HCT116 (cell line): ENCODE data around the gene ERMP1. TPM values are rescaled to one million over a fixed set of nuclear protein-coding genes. Genes with fewer than 3 reads are reported as not detected.

Experiments used
- ATAC-seq: fragments of 200-7000 bp; cut with Tn5 transposase; 2 replicates; pipeline ENCODE4 v1.9.1; 2020; ENCODE audit warnings: mild to moderate bottlenecking, moderate library complexity
- BruUV-seq: library from RNA; stranded (reverse); fragments of 400-500 nt; replicated peaks from 2 replicates; lab custom pipeline; 2021; lab: Mats Ljungman, UMichigan
- CTCF ChIA-PET: fragments of 300-600 bp; sonication (Branson Sonifier 250); formaldehyde crosslinking; loops from one replicate; lab custom pipeline; 2021; ENCODE audit warnings: antibody characterized with exemption; lab: Charles Lee
- POLR2A ChIA-PET: fragments of 300-600, 350-600 bp; sonication (Branson Sonifier 250); formaldehyde crosslinking; loops from one replicate; lab custom pipeline; 2021; ENCODE audit warnings: antibody characterized with exemption; lab: Charles Lee
- RAD21 ChIA-PET, 2 experiments: fragments of 300-600 bp; sonication (Branson Sonifier 250); formaldehyde crosslinking; loops; one replicate each; lab custom pipeline; 2023; ENCODE audit warnings: low total read pairs in 2 of 2; ENCODE audit not compliant: uncharacterized antibody in 2 of 2, unreplicated experiment in 2 of 2, low non-redundant PET in 1 of 2; lab: Charles Lee
- DNase-seq: peaks from one replicate; pipeline ENCODE4 v3.0.0-alpha.2; 2010; ENCODE audit warnings: low read depth, low spot score
- H2AFZ ChIP-seq: fragments of 200-600 bp; shearing (Covaris generic), sonication (generic); 2 replicates; pipeline ENCODE4 v1.6.1; 2017; ENCODE audit warnings: low read depth, mixed run types, mixed read lengths, antibody characterized with exemption, low read length; ENCODE audit not compliant: poor library complexity, severe bottlenecking
- H3K27ac ChIP-seq: 2 replicates; pipeline ENCODE4 v1.5.1; 2012; ENCODE audit warnings: low read depth, low read length
- H3K27me3 ChIP-seq: fragments of 200-600 bp; sonication (generic); 2 replicates; pipeline ENCODE4 v1.6.1; 2016; ENCODE audit warnings: mixed run types, low read length, mixed read lengths; ENCODE audit not compliant: insufficient read depth
- H3K36me3 ChIP-seq, 2 experiments: fragments of 200-500 bp in 1 of 2; fragments of 200-600 bp in 1 of 2; sonication (Bioruptor generic) in 1 of 2; sonication (generic) in 1 of 2; 2 replicates each; pipeline versions ENCODE4 v1.5.1 to v1.6.1; 2014 to 2016; ENCODE audit warnings: low read length in 2 of 2, inconsistent platforms in 1 of 2, mixed read lengths in 1 of 2, mixed run types in 1 of 2; ENCODE audit not compliant: insufficient read depth in 2 of 2, control insufficient read depth in 1 of 2
- H3K4me1 ChIP-seq, 2 experiments: fragments of 200-600 bp in 1 of 2; sonication (generic) in 1 of 2; 2 replicates each; pipeline versions ENCODE4 v1.5.1 to v1.6.1; 2012 to 2017; ENCODE audit warnings: low read length in 2 of 2, inconsistent platforms in 1 of 2, mild to moderate bottlenecking in 1 of 2, mixed read lengths in 1 of 2, mixed run types in 1 of 2, moderate library complexity in 1 of 2; ENCODE audit not compliant: insufficient read depth in 2 of 2, control insufficient read depth in 1 of 2
- H3K4me2 ChIP-seq: fragments of 200-600 bp; sonication (generic); 2 replicates; pipeline ENCODE4 v1.6.1; 2017; ENCODE audit warnings: mixed run types, low read length, mixed read lengths
- H3K4me3 ChIP-seq, 2 experiments: fragments of 200-600 bp in 1 of 2; sonication (generic) in 1 of 2; replicated peaks in 1 of 2; 2 replicates each; pipeline ENCODE4 v1.5.1; 2011 to 2016; ENCODE audit warnings: low read length in 2 of 2, control low read depth in 1 of 2, low read depth in 1 of 2, mild to moderate bottlenecking in 1 of 2, mixed read lengths in 1 of 2, mixed run types in 1 of 2
- H3K79me2 ChIP-seq: fragments of 200-600 bp; sonication (generic); 2 replicates; pipeline ENCODE4 v1.6.1; 2017; ENCODE audit warnings: mild to moderate bottlenecking, mixed run types, low read length, moderate library complexity, mixed read lengths; ENCODE audit not compliant: insufficient read depth
- H3K9ac ChIP-seq: fragments of 200-600 bp; sonication (generic); 2 replicates; pipeline ENCODE4 v1.6.1; 2016; ENCODE audit warnings: low read length, mixed read lengths
- H3K9me2 ChIP-seq: fragments of 200-600 bp; sonication (generic), shearing (Covaris generic); 2 replicates; pipeline ENCODE4 v1.6.1; 2017; ENCODE audit warnings: mixed run types, mild to moderate bottlenecking, moderate library complexity; ENCODE audit not compliant: insufficient read depth
- H3K9me3 ChIP-seq, 2 experiments: fragments of 200-500 bp in 1 of 2; fragments of 200-600 bp in 1 of 2; sonication (Bioruptor generic) in 1 of 2; sonication (generic) in 1 of 2; 2 replicates each; pipeline ENCODE4 v1.6.1; 2014 to 2017; ENCODE audit warnings: low read length in 2 of 2, mixed read lengths in 2 of 2, inconsistent platforms in 1 of 2, low read depth in 1 of 2, mild to moderate bottlenecking in 1 of 2, mixed run types in 1 of 2, moderate library complexity in 1 of 2; ENCODE audit not compliant: control insufficient read depth in 1 of 2, insufficient read depth in 1 of 2
- H4K20me1 ChIP-seq: fragments of 200-600 bp; sonication (generic), shearing (Covaris generic); 2 replicates; pipeline ENCODE4 v1.6.1; 2017; ENCODE audit warnings: mixed run types, mild to moderate bottlenecking, moderate library complexity; ENCODE audit not compliant: insufficient read depth
- CBX3 ChIP-seq: IDR thresholded peaks from 2 replicates; pipeline ENCODE4 v1.6.1; 2012; ENCODE audit warnings: low read depth
- EGR1 ChIP-seq: IDR thresholded peaks from 2 replicates; pipeline ENCODE4 v1.6.1; 2012; ENCODE audit warnings: low read depth
- ELF1 ChIP-seq: IDR thresholded peaks from 2 replicates; pipeline ENCODE4 v1.6.1; 2012; ENCODE audit warnings: low read depth, borderline replicate concordance
- EZH2 ChIP-seq: fragments of 200-600 bp; sonication (generic); IDR thresholded peaks from 2 replicates; pipeline ENCODE4 v1.6.1; 2017; ENCODE audit warnings: antibody characterized with exemption, mixed run types
- FOSL1 ChIP-seq: IDR thresholded peaks from 2 replicates; pipeline ENCODE4 v1.6.1; 2012; ENCODE audit warnings: low read depth
- POLR2A ChIP-seq: IDR thresholded peaks from 2 replicates; pipeline ENCODE4 v1.7.0; 2011; ENCODE audit warnings: borderline replicate concordance; ENCODE audit not compliant: insufficient read depth, insufficient read length; ENCODE audit errors: extremely low read depth
- POLR2AphosphoS5 ChIP-seq: IDR thresholded peaks from 2 replicates; pipeline ENCODE4 v1.6.1; 2011; ENCODE audit warnings: mild to moderate bottlenecking, low read depth, low read length, moderate library complexity
- SRF ChIP-seq: IDR thresholded peaks from 2 replicates; pipeline ENCODE4 v1.6.1; 2012; ENCODE audit warnings: low read depth
- YY1 ChIP-seq: IDR thresholded peaks from 2 replicates; pipeline ENCODE4 v1.6.1; 2011; ENCODE audit warnings: low read length, low read depth, moderate library complexity, mild to moderate bottlenecking; ENCODE audit not compliant: insufficient replicate concordance; ENCODE audit errors: extremely low read depth
- intact Hi-C: fragments of 100-400 bp; cut with micrococcal nuclease; formaldehyde crosslinking; loops from 2 replicates; pipeline ENCODE4 v1.10.0; 2022
- total RNA-seq: library from RNA; stranded (reverse); gene quantifications from one replicate; pipeline ENCODE4 v1.2.1, GENCODE V29; 2021; ENCODE audit not compliant: unreplicated experiment
- TF ChIP-seq, protein P1 (sequence below): IDR thresholded peaks from 2 replicates; pipeline ENCODE4 v1.6.1; 2012
- TF ChIP-seq, protein P2 (sequence below), 3 experiments: fragments of 200-600 bp in 1 of 3; sonication (generic) in 1 of 3; IDR thresholded peaks in 2 of 3; conservative IDR thresholded peaks in 1 of 3; 2 replicates each; pipeline ENCODE4 v1.5.1; 2012 to 2017; ENCODE audit warnings: low read depth in 2 of 3, low read length in 2 of 3, antibody characterized with exemption in 1 of 3, borderline replicate concordance in 1 of 3, control low read depth in 1 of 3, mild to moderate bottlenecking in 1 of 3, mixed read lengths in 1 of 3, mixed run types in 1 of 3, moderate library complexity in 1 of 3; ENCODE audit not compliant: insufficient read depth in 1 of 3

ERMP1 gene
- total RNA-seq, 1 experiment from 2014 or later, result 29.9 TPM

DNA sequence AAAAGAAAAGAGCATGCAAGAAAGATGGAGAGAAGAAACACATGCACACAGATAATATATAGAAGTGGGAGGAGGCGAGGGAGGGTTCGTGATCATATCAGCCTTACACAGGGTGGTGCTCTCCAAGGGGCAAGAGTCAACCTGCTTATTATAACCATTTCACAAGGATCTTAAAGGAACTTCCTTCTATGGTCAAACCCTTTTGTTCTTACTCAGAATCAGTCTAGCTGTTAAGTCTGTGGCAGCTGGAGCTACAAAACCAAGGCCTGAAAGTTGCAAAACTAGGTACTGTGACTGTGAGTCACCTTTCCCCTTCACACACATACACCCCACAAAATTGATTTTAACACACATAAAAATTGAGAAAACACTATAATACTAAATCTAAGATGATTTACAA, 18.5 kb upstream of the ERMP1 start:
- RAD21 ChIA-PET, result no interaction called here
- Histone ChIP-seq H3K27me3 (no peaks in the 10 kb centered on the region), H3K4me2 (no peak overlapping the region), H3K9ac (no peak overlapping the region), H4K20me1 (no peaks in the 10 kb centered on the region), H3K9me3 (no peaks in the 10 kb centered on the region), H3K36me3 (no peaks in the 10 kb centered on the region), H2AFZ (no peak overlapping the region), H3K9me2 (no peaks in the 10 kb centered on the region), H3K27ac (no peak overlapping the region), H3K4me1 (peaks cover 0 to 6% of the 10 kb centered on the region in 2 experiments; a peak in 1 of 4 replicates)
- no peak for ATAC-seq
- intact Hi-C loops, result no loop called here
- CTCF ChIA-PET, result interaction anchor here (0.9 to 1.3 kb wide), 2 partner anchors 18 kb away, joined by 3 read pairs; partner anchors contain the start of gene ERMP1
- no peak for DNase-seq
- BruUV-seq, result no TSS peak
- TF ChIP-seq CBX3 (no peak), FOSL1 (0 out of 2 replicates have a peak, but pooled peaks have one; percentile 11)
- TF ChIP-seq, all 23 proteins: peak for 1
- no peak overlapping the region for H3K4me3 ChIP-seq
- H3K79me2 ChIP-seq, result no peaks in the 10 kb centered on the region
- POLR2A ChIA-PET, result no interaction called here

DNA sequence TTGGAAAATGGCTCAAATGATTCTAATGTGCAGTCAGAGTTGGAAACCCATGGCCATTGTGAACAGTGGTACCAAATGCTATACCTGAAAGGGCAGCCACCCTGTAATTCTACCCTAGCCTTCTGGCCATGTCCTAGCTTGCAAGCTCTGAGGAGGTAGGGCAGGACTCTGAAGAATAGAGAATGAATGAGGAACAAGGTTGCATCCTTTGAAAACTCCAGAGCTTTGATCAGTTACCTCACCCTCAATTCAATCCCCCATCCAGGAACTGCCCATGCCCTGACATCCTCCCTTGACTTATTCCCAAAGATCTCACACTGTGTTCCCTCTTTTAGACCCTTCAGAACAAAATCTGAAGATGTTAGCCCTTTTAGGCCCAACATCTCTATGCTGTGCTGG, 17.8 kb upstream of the ERMP1 start:
- no peak overlapping the region for H3K9ac ChIP-seq
- RAD21 ChIA-PET, result no interaction called here
- TF ChIP-seq POLR2A (no peak), YY1 (no peak), EGR1 (no peak), POLR2AphosphoS5 (no peak), ELF1 (no peak), SRF (no peak), EZH2 (no peak), FOSL1 (no peak)
- TF ChIP-seq, protein P1, sequence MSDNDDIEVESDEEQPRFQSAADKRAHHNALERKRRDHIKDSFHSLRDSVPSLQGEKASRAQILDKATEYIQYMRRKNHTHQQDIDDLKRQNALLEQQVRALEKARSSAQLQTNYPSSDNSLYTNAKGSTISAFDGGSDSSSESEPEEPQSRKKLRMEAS, result no peak
- TF ChIP-seq, protein P2, sequence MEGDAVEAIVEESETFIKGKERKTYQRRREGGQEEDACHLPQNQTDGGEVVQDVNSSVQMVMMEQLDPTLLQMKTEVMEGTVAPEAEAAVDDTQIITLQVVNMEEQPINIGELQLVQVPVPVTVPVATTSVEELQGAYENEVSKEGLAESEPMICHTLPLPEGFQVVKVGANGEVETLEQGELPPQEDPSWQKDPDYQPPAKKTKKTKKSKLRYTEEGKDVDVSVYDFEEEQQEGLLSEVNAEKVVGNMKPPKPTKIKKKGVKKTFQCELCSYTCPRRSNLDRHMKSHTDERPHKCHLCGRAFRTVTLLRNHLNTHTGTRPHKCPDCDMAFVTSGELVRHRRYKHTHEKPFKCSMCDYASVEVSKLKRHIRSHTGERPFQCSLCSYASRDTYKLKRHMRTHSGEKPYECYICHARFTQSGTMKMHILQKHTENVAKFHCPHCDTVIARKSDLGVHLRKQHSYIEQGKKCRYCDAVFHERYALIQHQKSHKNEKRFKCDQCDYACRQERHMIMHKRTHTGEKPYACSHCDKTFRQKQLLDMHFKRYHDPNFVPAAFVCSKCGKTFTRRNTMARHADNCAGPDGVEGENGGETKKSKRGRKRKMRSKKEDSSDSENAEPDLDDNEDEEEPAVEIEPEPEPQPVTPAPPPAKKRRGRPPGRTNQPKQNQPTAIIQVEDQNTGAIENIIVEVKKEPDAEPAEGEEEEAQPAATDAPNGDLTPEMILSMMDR (IDR thresholded peaks at IDR 0.05 in 2 of 3, conservative IDR thresholded peaks at IDR 0.05 in 1 of 3; ENCODE audit: borderline replicate concordance in 1 of 3, insufficient read depth in 1 of 3, low read depth in 2 of 3, low read length in 2 of 3), result no peak
- TF ChIP-seq, all 23 proteins: peak for 0
- H3K4me1 ChIP-seq, result peaks cover 0 to 13% of the 10 kb centered on the region in 2 experiments; a peak in 2 of 4 replicates
- intact Hi-C loops, result no loop called here
- H4K20me1 ChIP-seq, result no peaks in the 10 kb centered on the region
- no peaks in the 10 kb centered on the region for H3K79me2 ChIP-seq
- CTCF ChIA-PET, result interaction anchor here (1.3 kb wide), 1 partner anchor 19 kb away, joined by 3 read pairs; no protein-coding TSS in a partner anchor
- BruUV-seq, result no TSS peak
- no peak overlapping the region for H3K4me2 ChIP-seq
- POLR2A ChIA-PET, result no interaction called here
- no peak overlapping the region for H3K27ac ChIP-seq
- ATAC-seq (no peak), DNase-seq (no peak)
- H3K9me3 ChIP-seq, result no peaks in the 10 kb centered on the region
- H3K4me3 ChIP-seq, result no peak overlapping the region
- no peaks in the 10 kb centered on the region for H3K27me3 ChIP-seq
- no peak overlapping the region for H2AFZ ChIP-seq
- H3K9me2 ChIP-seq, result no peaks in the 10 kb centered on the region
- H3K36me3 ChIP-seq, result no peaks in the 10 kb centered on the region
